HG02870 (cell line): ENCODE data around the gene CCDC160.
"Not testable (repeated sequence)": the region's sequence is repeated elsewhere in the genome, so short reads cannot be mapped to it uniquely, and the experiment has no call there.

Experiments
- ATAC-seq: cut with Tn5 transposase; IDR thresholded peaks from one replicate; pipeline ENCODE4 v1.9.1; 2021; ENCODE audit warnings: mild to moderate bottlenecking, moderate library complexity; ENCODE audit not compliant: unreplicated experiment

CCDC160 gene

DNA sequence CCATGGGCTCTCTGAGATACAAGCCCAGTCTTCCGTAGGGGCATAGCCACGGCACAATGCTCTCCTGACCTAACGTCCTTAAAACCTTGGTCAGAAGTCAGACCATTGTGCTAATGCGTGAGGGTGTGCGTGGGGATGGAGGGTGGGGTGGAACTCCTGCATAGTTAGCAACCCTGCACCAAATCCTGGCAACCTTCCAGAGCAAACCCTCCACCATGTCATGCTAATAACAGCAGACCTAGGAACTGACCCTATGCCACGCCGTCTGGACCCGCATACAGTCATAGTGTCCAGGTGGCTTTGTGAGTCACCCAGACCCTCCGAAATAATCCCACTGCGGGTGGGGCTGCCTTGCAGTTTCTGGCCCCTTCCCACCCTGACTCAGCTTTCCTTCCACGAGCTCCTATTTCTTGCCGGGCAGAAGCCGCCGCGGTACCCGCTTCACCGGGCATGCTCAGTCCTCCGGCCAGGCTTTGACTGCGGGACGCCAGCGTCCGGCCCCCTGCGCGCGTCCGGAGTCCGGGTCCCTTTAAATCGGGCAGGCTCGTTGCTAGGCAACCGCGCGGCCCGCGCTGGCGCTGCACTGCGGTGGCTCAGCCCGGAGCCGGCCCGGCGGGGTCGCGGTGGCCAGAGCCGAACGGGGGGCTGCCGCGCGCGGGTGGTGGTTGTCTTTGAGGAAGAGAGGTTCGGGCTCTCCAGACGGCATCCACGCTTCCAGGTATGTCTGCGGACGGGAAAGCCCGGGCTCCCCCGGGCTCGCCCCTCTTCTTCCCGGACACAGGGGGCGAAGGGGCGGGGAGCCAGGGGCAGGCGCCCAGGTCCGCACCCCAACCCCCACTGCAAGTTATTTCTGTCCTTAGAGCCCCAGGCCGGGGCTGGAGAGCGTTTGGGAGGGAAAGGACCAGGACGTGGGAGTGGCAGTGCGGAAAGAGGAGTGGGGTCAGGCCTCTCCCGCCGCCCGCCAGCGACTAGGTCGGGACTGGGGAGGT, at the start of gene CCDC160:
Gene CCDC160 (plus strand): TSS at position 557 of the 989 bp plus-strand sequence. CDS start 7,619 bp downstream, outside the sequence.
- no peak for ATAC-seq

DNA sequence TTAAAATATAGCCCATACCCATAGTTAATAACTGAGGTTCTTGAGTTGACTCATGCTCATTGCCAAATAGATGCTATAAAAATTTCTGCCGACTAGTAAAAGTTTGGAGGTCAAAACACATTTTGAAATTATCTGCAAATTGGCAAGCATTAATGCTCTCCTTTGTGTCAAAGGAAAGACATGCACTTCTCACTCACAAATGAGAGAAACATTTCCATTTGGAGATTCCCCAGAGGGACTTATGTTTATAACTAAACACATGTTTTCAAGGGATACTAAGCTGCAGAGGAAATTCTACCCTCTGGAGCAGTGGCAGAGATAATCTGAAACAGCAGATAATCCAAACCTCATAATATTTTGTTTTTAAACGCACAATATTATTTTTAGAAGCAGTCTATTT, 45.7 kb upstream of the CCDC160 start:
- no peak for ATAC-seq

DNA sequence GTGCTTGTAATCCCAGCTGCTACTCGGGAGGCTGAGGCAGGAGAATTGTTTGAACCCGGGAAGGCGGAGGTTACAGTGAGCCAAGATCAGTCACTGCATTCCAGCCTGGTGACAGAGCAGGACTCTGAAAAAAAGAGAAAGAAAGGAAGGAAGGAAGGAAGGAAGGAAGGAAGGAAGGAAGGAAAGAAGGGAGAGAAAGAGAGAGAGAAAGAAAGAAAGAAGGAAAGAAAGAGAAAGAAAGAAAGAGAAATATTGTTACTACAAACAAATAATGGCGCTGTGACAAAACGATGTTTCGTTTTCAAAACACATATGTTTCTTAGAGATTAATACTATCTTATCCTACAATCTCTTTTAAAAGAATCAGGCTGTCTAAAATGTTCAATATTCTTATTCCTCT, 42.1 kb upstream of the CCDC160 start:
- ATAC-seq, result no peak

DNA sequence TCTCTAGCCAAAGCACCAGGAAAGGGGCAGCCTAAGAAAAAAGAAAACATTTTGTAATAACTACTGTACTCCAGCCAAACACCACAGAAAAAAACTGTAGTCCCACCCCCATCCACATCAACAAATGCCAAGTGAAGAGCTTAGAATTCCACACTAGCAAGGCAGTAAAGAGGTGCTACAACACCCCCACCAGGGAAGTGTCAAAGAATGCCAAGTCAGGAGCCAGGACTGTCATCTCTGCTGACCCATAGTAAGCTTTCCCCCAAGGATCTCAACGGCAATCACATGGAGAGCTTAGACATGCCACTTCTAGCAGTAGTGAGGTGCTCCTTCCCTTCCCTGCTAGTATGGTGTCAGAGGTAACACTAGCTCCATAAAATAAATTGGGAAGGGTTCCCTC, 34.4 kb upstream of the CCDC160 start:
- no peak for ATAC-seq

DNA sequence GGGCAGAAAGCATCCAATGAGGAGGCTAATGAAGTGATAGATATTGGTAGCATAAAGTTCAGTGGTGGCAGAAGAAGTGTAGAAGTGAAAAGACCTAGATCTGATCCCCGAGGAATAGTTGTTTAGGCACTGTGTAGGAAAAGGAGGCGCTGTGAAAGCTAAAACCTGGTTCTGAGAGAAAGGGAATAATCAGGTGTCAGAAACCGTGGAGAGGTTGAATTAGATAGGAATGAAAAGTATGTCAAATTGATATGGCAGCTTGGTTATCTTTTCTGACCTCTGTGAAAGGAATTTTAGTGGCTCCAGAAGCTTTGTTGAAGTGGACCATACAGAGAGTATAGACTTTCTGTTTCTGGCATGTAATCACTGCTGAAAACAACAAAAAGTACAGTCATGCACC, 30.8 kb upstream of the CCDC160 start:
- ATAC-seq, result no peak

DNA sequence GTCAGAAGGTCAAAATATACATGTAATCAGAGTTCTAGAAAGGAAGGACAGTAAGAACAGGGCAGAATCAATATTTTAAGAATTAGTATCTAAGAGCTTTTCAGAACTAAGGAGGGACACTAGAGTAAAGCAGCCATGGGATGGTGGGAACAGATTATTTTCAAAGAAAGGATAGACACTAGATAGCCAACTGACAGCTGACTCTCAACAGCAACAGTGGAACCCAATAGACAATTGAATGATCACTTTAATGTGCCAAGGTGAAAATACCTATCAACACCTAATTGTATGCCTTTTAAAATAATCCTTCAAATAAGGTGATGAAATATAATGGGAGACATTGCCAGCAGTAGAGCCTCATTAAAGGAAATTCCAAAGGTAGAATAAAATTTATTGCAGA, 26.5 kb upstream of the CCDC160 start:
- no peak for ATAC-seq

DNA sequence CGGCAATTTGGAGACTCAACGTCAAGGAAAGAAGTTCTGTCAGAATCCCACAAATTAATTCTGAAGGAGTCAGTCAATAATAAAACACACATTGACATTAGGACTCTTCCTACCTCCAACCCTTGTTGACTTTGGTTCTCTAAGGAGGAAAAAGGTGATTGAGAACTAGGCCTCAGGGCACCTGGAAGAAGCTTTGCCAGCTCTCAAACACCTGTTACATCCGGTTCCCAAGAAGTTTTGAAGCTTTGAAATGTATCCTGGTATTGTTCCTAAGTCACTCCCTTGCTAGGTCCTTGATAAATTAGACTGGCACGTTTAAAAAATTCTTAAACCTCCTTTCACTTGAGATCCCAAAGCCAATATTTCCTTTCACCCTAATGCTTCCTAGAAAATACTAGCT, 1.7 kb upstream of the CCDC160 start:
- no peak for ATAC-seq

DNA sequence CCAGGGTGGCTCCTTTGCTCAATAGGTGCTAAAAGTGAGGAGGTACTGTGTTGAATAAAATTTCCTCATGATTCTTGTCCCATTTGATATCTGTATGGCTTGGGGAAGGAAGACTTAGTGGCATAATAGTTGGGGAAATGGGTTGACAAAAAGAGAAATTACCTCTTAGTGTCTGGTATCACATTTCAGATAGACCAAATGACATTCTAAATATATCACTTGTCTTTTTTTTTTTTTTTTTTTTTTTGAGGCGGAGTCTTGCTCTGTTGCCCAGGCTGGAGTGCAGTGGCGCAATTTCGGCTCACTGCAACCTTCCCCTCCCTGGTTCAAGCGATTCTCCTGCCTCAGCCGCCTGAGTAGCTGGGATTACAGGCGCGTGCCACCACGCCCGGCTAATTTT, 1.2 kb downstream of the CCDC160 start:
- not testable (repeated sequence) for ATAC-seq

DNA sequence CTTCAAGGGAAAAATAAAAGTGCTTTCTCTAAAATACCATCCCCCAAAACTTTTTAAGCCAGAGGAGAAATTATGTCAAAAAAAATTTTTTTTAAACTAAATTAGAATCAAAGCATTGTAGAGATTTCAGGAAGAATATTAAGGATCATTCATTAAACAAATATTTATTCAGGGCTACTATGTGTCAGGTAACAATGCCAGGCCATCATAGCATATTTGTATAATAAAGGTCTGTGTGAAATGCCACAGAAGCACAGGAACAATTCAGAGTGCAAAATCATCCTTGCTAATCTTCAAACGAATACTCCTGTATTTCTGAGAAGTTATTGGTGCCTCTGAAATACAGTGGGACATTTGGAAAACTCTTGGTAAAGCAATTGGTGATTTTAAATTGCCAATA, 2.0 kb downstream of the CCDC160 start:
- no peak for ATAC-seq

DNA sequence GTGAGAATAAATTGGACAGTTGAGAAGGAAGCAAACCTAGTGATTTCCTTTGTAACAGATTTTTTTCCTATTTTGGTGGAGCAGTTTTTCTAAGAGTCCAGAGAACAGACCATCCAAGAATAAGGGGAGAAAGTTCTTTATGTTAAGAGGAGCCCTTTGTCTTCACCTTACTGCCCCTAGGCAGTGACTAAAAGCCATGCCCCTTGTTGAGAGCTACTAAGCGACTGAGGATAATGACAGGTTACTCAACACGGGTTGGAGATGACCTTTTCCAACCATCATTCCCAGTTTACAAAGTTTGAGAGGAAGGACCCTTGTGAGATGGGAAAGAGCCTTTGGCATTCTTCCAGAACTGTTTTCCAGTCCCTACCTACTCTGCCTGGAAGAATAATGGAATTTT, 3.2 kb downstream of the CCDC160 start:
- no peak for ATAC-seq

DNA sequence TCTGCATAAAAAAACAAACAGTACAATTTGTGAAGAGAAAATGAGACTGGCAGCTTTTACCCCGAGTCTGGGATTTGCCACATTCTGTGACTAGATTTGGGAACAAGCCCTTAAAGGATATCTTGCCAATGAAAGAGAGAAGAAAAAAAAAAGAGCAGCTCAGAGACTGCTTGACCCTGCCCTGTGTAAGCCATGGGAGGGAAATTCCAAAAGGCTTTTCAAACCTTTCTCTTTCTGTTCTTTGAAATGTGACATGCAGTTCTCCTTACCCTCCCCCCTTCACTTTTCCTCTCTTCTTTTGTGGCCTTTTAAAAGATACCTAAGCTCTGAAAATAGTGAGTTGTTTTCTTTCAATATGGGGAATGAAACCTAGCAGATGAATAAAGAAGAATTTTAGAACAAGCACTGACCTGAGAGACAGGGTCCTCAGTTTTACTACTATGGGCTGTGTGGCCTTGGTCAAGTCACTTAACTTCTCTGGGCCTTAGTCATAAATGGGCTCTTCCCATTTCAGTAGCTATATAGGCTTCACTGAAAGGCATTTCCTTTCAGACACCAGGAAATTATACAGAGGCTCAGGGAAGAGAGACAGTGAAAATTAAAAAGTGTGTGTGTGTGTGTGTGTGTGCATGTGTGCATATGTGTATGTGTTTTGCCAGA, 5.1 kb downstream of the CCDC160 start:
- no peak for ATAC-seq

DNA sequence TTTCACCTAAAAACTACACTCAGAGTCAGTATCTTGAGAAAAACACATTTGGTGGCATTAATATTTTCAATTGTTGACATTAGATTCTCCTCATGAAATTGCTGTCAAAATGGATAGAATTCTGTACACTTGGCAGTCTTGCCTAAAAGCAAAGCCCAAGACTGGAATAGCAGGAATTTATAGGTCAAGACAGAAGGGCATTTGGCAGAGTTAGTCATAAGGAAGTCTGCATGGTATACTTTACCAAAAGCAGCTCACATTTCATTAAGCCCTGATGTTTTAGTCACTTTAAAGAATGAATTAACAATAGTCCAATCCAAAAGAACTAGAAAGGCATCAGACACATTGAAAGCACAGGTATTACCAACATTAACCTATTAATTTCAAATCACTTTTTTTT, 7.1 kb downstream of the CCDC160 start:
- ATAC-seq, result no peak

DNA sequence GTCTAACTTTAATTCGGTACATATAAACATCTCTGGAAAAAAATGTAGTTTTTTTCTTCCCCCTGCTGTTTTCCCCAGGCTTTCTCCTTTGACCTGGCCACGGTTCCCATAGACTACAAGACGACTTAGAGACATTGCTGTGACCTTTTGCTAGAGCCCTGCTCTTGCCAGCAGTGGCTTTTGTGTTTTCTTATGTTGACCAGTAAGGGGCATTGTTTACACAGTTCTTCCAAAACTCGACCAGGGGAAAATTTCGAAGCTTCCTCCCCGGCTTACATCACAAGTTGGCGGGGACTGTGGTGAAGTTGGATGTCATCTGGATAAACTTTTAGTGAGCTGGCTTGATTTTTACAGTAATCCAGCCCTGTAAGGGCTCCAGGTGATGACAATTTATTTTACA, 9.3 kb downstream of the CCDC160 start:
- no peak for ATAC-seq

DNA sequence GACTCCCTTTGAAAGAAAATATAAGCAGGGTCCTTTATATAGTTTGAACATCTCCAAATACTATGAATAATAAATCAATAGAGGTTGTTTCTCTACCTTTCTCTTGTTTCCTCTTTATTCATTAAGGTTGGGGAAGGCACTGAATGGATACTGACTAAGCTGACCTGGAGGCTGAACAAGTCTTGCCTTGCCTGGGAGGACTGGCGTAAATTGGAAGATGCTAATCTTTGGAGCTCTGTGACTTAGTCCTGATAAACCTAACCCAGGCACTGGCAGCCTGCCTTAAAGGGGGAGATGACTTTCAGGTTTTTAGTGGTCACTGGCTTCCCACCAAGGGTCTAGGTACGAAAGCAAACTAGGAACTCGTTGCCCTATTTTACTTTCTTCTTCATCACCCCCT, 10.5 kb downstream of the CCDC160 start:
- no peak for ATAC-seq

DNA sequence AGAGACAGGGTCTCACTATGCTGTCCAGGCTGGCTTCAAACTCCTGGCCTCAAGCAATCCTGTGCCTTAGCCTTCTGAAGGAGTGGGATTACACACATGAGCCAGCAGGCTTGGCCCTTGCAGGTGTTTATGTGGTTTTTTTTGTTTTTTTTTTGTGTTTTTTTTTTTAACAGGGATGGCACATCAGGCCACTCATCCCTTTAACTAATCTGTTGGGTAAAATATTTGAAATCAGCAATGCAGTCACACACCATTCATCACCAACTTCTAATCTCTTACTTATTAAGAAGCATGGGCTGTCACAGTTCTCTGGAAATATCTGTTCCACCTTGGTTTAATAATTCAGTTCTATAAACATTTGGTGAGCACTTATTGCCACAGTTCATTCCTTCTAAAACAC, 12.3 kb downstream of the CCDC160 start:
- no peak for ATAC-seq

DNA sequence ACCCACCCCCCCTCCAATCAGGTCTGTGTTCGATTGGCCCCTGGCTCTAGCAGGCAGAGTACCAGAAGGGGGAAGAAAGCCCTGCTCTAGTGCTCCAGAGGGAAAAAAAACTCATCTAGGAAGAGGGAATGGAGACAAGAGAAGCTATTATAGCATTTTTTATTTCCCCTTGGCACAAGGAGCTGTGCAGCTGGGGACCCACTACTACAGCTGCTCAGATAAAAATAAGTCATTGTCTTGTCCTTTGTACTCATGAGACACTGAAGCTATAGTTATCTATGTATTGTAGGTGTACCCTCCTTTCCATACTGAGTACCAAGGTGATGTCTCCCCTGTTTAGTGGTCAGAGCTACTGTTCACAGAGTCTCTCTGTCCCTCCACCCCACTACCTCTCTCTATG, 14.3 kb downstream of the CCDC160 start:
- no peak for ATAC-seq

DNA sequence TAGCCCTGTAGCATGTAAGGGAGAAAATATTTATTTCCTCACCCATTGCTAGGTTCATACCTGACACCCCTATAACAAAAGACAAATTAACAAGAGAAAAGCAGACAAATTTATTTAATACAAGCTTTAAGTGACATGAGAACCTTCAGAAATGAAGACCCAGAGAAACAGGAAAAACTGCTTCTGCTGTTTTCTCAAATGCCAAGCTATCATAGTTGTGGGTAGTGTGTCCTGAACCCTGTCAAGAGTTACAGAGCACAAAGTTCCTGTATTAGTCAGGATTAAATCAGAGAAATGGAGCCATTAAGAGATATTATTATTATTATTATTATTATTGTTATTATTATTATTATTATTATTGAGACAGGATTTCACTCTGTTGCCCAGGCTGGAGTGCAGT, 17.5 kb downstream of the CCDC160 start:
- ATAC-seq, result no peak

DNA sequence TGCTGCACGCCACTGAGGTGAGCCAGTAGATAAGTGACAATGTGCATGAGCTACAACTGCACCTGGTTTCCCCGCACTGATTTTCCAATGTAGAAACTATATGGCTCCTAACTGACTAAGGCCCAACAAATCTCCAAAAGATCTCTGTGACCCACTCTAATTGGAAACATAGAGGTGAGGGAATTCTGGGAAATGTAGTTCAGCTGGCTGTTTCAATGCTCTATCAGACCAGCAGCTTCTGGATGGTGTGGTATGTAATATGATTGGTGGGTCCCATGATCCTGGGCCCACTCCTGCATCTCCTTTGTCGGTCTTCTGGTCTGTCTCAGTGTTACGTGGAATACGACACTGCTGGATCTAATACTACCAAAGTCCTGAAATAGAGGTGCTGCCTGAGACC, 18.6 kb downstream of the CCDC160 start:
- no peak for ATAC-seq

DNA sequence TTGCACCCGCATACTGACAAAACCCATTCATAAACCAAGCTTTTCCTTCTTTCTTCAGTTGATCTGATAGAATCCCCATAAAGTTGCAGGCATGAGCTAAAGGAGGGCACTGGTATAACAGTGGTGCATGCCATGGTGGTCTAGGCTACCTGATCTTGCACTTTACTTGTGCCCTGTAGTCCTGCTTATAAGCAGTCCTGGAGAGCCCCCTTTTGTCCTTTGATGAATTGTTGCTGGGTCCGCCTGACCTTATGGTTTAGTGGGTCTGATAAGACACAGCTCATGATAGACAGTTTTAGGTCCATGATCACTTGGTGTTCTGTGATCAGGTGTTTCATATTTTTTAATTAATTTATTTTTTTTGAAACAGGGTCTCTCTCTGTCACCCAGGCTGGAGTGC, 19.7 kb downstream of the CCDC160 start:
- no peak for ATAC-seq

DNA sequence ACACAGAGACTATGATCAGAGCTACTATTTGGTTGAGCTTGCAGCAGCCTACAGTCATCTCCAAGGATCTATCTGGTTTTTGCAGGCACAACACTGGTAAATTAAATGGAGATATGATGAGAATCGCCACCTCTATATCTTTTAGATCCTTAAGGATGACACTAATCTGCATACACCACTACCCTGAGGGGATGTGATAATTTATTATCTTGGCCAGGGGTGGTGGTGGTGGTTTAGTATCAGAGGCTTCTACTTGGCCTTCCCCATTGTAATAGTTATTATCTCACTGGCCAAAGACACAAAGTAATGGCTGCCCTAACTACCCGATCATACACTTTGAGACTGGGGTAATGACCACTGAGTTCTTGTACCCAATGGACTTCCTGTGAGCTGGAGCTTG, 21.2 kb downstream of the CCDC160 start:
- ATAC-seq, result no peak

DNA sequence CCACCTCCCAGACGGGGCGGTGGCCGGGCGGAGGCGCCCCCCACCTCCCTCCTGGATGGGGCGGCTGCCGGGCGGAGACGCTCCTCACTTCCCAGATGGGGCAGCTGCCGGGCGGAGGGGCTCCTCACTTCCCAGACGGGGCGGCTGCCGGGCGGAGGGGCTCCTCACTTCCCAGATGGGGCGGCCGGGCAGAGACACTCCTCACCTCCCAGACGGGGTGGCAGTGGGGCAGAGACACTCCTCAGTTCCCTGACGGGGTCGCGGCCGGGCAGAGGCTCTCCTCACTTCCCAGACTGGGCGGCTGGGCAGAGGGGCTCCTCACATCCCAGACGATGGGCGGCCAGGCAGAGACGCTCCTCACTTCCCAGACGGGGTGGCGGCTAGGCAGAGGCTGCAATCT, 49.0 kb downstream of the CCDC160 start:
- not testable (repeated sequence) for ATAC-seq

DNA sequence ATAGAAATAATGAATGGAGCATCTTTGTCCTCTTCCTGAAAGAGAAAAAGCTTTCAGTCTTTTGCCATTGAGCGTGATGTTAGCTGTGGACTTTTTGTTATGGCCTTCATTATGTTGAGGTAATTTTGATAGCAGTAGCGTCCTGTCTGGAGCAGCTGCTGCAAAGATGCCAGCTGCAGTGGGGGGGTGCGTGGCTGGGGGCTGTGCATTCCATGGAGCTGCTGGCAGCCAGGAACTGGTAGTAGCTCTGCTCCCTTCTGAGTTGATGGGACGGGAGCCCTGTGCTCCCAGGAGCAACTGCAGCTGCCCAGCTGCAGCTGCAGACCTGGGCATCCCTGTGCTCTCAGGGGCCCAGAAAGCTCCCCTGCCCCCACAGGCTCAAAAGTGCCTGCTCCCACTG, 50.4 kb downstream of the CCDC160 start:
- ATAC-seq, result no peak
